ENCODE data around the gene NFATC3.

Gene NFATC3

DNA sequence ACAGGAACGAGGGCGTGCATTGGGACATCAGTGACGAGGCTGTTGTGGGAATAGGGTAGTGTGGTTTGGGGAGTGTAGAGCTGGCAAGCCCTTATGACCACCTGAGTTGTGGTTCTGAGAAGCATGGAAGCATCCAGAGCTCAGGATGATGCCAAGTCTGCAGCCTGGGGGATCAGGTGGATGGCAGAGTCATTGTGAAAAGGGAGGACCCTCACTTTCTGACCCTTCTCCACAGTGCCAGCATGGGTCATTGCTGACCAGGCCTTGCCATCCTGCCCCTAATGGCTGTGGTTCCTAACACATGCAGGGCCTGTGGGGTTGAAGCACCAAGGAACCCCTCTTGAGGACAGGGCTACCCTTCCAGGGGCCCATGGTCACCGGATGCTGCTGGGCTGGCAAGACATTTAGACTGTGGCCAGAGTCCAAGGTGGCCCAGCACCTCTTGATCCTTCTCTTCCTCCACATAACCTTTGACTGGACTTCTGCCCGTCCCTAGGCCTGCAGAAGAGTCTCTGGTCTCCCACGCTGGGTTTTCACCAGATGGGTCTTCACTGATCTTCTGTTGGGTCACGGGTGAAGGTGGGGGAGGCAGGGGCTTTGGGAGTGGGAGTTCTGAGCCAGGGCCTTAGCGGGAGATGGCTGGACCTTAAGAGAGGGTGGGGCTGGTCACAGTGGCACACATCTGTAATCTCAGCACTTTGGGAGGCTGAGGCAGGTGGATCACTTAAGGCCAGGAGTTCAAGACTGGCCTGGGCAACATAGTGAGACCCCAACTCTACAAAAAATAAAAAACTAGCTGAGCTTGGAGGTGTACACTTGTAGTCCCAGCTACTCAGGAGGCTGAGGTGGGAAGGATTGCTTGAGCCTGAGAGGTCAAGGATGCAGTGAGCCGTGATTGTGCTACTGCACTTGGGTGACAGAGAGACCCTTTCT, 158.0 kb downstream of the NFATC3 start:
- no peak for DNase-seq (ENCODE audit: low read depth)
- H3K4me3 ChIP-seq (ENCODE audit: low read length): no peak overlapping the region
- TF ChIP-seq, protein P1, sequence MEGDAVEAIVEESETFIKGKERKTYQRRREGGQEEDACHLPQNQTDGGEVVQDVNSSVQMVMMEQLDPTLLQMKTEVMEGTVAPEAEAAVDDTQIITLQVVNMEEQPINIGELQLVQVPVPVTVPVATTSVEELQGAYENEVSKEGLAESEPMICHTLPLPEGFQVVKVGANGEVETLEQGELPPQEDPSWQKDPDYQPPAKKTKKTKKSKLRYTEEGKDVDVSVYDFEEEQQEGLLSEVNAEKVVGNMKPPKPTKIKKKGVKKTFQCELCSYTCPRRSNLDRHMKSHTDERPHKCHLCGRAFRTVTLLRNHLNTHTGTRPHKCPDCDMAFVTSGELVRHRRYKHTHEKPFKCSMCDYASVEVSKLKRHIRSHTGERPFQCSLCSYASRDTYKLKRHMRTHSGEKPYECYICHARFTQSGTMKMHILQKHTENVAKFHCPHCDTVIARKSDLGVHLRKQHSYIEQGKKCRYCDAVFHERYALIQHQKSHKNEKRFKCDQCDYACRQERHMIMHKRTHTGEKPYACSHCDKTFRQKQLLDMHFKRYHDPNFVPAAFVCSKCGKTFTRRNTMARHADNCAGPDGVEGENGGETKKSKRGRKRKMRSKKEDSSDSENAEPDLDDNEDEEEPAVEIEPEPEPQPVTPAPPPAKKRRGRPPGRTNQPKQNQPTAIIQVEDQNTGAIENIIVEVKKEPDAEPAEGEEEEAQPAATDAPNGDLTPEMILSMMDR (conservative IDR thresholded peaks at IDR 0.05; ENCODE audit: low read length): no peak

DNA sequence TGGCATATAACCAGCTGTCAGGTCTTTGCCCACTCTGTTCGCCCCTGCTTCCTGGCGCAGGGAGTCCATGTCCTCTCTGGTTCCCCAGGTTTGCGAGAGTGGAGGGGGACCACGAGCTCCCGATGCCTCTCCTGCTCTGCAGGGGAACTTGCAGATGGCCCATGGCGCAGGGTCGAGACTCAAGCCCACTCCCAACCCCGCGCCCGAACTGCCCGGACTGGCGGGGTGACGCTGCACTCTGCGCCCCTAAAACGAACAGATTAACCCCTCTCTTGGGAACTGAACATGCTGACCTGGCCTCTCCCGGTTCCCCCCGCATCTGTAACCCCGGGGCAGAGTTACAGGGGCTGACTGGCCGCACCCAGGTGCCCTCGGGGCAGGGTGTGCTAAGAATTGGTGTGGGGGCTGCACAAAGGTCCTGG, 159.3 kb downstream of the NFATC3 start:
- no peak for DNase-seq (ENCODE audit: low read depth)
- TF ChIP-seq, protein P1 (conservative IDR thresholded peaks at IDR 0.05; ENCODE audit: low read length): no peak
- peak overlapping the region; percentile 98 for H3K4me3 ChIP-seq (ENCODE audit: low read length)

DNA sequence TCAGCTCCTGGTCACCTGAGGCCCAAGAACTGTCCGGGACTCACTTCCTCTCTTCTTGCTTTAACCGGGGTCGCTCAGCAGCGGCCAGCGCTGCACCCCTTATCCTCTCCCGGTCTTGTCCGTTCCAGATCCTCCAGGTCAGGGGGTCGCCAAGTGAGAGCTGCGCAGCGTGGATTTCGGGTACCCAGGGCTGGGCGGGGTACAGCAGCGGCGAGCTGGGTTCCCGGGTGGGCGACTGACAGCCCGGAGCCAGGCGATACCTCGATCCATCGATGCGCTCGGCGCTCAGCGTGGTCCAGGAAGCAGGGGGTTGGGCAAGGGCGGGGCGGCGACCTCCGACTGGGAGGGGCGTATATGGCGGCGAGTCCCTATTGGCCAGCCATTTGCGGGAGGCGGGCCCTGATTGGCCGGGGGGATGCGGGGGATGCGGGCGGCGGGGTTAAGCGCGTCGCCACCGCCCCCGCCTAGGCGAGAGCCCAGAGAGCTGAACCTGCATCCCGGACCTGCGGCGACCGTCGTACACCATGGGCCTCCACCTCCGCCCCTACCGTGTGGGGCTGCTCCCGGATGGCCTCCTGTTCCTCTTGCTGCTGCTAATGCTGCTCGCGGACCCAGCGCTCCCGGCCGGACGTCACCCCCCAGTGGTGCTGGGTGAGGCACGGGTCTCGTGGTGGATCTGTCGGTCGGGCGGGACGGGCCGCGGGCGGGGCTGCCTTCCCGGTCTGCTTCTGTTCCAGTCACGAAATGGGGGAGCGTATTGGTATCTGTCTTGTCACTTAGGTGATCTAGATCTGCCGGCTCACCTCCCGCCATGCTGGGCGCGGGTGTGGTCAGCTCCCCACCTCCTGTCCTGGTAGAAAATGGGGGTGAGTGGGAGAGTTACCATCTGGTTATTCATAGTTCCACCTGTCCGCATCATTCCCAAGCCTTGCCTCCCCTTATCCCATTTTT, 160.0 kb downstream of the NFATC3 start, which contains the start of gene PLA2G15:
PLA2G15 (plus strand) TSS at position 471 of the 951 bp plus-strand sequence; CDS start at position 525, 54 bp downstream.
- DNase-seq (ENCODE audit: low read depth): peak; percentile 96
- H3K4me3 ChIP-seq (ENCODE audit: low read length): peak within 1 kb of the TSS; percentile 98
- TF ChIP-seq, protein P1 (conservative IDR thresholded peaks at IDR 0.05; ENCODE audit: low read length): no peak

DNA sequence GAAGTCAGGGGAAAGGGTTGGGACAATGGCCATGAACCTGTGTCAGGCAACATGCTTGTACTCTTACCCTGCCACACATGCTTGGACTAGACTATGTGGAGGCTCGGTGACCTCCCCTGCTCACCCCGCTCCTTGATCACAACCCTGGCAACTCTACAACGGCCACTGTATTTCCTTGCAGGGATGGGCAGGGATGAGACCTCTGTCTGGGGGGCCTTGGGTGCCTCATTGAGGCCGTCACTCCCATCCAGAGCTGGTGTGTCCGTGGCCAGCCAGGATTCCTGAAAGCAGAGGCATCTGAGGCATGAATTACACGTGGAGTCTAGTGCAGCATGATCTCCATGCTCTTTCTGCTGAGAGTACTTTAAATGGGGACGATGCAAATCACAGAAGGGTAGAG, 161.0 kb downstream of the NFATC3 start:
- TF ChIP-seq, protein P1 (conservative IDR thresholded peaks at IDR 0.05; ENCODE audit: low read length): no peak
- DNase-seq (ENCODE audit: low read depth): no peak
- peak overlapping the region; percentile 98 for H3K4me3 ChIP-seq (ENCODE audit: low read length)

DNA sequence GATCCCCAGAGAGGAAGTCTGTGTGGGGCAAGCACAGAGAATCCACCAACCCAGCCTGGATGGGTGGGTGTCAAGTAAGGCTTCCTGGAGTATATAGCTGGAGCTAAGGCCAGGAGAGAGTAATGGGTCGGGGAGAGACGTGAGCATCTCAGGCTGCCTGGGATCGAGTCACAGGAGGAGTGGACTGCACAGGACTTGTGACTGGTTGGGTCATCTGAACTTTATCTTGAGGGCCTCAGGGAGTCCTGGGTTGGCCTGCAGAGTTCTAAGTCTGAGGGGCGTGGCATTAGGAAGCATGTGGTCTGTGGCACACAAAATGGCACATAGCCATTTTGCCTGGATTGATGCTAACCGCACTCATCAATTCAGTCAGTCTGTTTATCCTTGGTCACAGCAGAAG, 161.5 kb downstream of the NFATC3 start:
- TF ChIP-seq, protein P1 (conservative IDR thresholded peaks at IDR 0.05; ENCODE audit: low read length): no peak
- H3K4me3 ChIP-seq (ENCODE audit: low read length): no peak overlapping the region; the same call in none of the 2 replicates
- peak; percentile 41 for DNase-seq (ENCODE audit: low read depth)

DNA sequence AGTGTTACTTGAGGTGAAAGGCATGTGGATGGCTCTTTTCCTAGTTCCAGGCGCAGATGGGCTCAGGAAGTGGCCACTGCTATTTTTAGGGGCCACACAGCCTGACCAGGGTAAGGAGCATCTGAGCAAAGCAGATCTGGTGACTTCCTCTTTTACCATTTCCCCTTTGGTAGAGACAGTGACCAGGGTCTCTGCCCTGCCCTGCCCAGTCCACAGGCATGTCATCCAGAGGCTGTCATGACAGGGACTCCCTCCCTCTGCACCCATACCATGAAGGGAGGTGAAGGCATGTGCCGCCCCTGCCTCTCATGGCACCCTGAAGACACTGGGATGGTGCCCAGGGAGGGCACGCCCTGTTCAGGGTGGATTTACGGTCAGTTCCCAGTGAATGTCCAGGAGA, 162.2 kb downstream of the NFATC3 start:
- H3K4me3 ChIP-seq (ENCODE audit: low read length): no peak overlapping the region
- no peak for DNase-seq (ENCODE audit: low read depth)
- TF ChIP-seq, protein P1 (conservative IDR thresholded peaks at IDR 0.05; ENCODE audit: low read length): no peak
